Amniotic epithelial cell (primary cell): ENCODE results near the gene REEP3.
"Not testable (repeated sequence)": the region's sequence is repeated elsewhere in the genome, so short reads cannot be mapped to it uniquely, and the experiment has no call there.

Experiments
- DNase-seq: peaks from one replicate; pipeline ENCODE4 v3.0.0-alpha.2; 2010; ENCODE audit warnings: low read depth

The REEP3 gene

DNA sequence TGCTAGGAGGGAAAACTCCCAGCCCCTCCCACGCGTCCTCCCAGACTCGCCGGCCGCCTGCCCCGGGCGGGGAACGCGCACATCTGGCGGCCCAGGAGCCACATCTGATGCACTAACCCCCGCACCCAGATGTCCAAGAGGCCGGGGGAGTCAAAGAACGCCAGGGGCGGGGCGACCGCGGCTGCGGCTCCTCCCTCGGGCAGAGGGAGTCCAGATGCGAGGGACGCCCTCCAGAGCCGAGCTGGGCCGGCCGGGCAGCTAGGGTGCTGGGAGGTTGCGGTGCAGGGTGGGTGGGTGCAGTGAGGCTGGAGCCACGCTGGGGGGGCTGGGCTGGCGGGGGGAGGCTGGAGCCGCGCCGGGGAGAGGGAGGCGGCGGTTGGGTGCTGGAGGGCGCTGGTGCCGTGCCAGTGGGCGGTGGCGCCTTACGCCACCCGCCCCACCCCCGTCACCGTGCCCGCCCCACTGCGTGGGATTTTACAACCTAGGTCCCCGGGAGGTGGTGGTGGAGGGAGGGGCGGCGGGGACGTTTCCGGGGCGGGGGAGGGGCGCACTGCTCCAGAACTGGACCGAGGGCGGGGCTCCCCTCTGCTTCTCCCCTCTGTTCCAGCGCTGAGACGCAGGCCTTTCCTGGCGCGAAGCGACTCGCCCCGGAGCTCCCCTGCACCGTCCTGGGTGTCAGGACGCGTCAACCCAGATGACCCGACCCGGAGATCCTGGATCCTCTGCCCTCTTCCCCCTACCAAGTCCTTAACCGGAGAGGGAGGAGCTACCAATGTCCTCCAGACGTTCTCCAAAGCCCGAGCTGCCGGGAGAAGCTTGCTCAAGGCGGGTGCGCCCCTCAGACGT is 109.1 kb downstream of the REEP3 start:
- peak; percentile 95 for DNase-seq

DNA sequence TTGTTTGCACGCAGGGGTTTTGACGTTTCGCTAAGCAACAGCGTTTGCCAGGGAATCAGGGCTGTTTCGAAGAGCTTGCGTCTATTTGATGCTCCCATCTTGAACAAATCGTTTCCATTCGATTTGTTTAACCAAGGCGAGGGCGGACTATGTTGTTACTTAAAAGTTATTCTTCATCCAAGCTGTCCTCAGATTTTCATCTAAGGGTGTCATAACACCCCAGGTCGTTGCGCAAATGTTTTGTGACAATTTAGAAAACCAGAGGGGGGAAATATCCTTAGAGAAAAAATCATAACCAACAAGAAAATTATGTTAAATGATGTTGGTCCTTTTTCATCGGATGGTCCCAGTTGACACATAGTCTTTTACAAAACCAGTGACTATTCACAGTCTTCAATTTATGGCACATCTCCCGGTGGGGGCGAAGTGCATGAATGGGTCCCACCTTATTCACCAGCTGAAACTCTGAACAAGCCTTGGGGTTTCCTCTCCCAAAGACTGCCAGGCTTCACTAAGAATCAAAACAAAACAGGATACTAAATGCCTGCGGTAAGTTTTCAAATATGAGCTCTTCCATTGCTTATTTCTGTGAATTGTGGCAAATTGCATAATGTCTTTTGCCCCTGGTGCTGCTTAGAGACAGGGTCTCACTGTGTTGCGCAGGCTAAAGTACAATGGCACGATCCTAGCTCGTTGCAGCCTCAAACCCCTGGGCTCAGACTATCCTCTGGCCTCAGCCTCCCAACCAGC is 109.9 kb downstream of the REEP3 start:
- no peak for DNase-seq

DNA sequence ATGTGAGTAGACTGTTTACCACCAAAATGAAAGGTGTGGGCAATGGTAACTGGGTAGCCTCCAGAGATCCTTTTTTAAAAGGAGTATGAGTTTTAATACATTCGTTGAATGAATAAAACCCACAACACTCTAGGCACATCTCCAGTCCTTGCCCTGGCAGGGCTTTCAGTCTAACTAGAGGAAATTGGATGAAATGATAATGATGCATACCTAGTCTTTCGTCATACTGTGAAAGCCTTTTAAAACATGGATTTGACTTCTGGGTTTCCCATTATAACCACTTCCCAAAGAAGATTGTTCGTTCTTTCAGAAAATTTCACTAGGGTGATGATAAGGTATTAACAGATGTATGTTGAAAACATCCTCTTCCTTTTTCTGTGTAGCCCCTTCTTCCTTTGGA is 110.8 kb downstream of the REEP3 start:
- DNase-seq, result no peak

DNA sequence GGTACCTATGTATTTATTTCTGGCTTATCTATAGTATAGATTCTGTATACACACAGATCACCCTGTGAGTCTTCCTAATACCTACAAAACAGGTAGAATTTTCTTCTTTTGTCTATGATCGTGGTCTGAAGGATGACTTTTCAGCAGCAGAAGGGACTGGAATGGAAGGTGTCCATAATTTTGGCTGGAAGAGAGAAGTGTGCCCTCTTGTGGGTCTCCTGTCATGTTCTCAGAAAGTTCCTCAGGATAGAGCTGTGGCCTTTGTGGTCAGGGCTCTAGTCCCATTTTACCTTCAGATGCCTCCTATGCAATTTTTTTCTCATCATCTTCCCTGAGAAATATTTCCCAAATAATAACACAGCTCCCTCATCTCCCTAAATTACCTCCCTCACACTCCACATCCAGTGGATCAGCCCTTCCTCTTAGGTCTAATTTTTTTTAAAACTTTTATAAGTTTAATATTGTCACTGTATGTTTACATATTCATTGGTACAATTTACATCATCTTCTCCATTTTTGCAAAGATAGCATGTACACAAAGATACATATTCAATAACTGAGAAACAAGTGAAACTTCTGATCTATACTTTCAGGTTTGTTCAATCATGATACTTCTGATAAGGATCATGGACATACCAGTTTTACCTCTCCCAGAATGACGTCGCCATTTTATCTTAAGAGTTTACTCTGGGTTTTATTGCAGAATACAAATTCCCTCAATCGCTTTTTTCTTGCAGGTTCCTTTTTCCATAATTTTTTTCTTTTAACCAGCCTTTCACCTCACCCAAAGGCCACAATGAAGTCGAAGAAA is 112.7 kb downstream of the REEP3 start:
- DNase-seq, result peak; percentile 24

DNA sequence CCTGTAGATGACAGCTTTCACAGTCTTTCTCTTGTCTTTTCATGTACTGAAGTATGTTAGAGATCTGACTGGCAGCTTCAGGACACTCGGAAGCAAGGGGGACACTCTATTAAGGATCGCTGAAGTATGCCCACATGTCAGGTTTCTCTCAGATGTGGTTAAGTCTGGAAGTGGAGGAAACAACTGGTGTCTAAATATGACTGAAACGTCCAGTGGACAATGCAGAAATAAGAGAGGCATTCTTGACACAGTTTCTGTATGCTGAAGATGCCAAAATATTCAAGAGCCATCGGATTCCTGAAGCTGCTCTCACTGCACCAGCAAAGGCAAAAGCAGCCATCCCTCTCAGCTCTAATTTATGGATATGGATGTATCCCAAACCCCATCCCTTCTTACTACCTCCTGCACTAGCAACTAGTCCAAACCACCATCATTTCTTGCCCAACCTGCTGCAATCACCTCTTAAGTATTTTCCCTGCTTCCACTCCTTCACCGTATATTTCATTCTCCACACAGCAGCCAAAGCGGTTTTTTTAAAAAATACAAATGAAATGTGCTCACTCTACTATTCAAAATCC is 113.4 kb downstream of the REEP3 start:
- DNase-seq, result no peak

DNA sequence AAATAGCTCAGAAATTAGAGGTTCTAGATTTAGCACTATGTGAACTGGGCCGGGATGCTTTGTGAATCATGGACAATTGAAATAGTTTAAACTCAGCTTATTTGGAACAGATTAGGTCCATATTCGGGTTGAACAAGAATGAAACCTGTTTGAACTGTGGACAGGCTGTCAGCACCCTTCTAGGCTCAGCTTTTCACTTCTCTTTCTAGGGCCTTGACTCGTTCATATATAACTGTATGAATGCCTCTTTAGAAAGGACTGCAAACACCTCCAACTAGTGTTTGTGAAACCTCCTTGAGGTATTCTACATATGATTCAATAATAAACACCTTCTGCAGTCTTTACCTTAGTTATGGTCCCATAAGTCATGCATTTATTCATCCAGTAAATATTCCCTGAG is 115.6 kb downstream of the REEP3 start:
- no peak for DNase-seq

DNA sequence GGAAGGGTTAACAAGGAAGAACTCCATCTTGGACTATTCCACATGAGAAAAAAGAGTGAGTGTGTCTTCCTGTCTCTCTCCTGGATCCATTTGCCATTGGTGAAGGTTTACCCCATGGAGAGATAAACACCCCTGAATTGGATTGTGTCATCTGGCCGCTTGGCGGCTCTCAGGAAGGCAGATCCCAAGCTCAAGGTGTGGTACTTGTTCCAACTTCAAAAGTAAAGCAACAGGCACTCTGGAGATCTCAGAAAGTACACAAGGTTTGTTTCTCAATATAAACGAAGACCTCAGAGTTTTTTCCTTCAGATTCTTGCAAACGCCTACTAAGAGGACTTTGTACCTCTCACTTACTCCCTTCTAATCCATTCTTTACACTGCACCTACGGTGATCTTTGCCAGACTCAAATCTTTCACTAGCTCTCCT is 116.7 kb downstream of the REEP3 start:
- DNase-seq, result no peak

DNA sequence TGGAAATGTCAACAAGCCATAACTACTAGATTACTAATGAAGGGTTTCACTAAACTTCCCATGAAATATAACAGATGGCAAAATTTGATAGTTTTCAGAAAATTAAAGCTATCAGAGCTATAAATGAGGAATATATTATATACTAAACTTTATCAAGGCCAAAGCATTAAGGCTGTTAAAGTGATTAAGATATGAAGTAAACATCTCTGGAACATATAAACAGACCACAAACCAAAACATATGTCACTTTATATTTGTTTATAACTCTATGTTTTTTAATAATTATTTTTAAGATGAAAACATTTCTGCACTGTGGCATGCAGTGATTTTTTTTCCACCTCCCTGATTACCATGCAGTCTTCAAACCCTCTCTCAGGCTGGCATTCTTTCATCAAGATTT is 120.2 kb downstream of the REEP3 start:
- no peak for DNase-seq

DNA sequence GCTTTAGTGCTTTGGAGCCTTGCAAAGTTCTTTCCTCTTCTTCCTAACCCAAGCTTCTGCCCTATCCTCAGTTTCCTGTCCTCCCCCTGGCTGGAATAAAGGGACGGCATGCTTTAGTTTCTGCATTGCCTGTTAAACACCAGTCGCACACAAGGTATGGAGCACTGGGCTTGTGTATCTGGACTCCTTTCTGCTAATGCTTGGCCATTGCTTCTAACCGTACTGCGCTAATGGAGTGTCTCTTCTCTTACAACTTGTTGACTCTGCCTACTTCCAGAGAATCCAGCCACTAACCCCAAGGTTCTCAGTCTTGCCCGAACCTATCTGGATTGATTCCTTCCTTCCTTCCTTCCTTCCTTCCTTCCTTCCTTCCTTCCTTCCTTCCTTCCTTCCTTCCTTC is 120.6 kb downstream of the REEP3 start:
- DNase-seq, result no peak

DNA sequence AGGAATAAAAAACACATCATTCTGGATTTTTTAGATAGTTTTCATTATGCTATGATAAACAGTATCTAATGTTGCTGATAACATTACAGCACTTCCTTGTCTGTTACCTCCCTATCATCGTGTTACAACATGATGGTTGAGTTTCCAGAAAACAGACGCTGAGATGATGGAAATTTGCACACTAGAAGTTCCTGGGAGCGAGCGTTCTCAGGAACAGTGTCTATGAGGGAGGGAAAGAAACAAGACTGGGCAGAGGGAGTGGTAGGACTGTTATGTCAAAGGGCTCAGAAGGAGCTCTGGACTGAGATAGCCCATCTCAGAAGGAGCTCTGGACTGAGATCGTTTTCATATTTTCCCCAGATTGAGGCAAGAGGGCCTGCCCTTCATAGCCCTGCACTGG is 121.6 kb downstream of the REEP3 start:
- DNase-seq, result peak; percentile 78

DNA sequence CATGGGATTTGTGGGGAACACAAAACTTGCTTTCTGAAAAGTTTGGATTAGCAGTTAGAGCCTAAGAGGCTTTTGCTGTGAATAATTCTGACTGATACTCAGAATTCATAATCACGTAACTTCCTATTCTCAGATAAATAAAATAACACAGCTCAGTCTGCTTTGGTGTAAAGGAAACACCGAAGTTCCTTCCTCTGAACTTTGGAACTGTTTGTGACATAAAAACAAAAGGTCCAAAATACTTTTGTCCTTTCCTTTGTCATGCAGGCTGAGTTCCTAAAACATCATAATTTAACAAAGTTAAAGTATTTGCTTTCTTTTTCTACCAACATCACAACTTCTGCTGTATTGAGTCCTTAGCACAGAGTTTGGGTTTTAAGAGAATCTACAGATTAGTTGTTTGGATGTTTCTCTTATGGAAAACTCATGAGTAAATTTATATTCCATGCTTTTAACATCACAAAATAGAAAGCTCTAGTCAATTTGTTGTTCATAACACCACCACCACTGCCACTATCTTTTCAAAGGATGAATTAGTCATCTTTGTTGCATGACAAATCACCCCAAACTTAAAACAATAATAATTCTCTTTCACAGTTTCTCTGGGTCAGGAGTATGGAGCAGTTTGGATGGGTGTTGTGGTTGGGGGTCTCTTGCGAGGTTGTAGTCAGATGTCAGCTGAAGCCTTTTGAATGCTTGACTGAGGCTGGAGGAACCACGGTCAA is 123.4 kb downstream of the REEP3 start:
- DNase-seq, result no peak

DNA sequence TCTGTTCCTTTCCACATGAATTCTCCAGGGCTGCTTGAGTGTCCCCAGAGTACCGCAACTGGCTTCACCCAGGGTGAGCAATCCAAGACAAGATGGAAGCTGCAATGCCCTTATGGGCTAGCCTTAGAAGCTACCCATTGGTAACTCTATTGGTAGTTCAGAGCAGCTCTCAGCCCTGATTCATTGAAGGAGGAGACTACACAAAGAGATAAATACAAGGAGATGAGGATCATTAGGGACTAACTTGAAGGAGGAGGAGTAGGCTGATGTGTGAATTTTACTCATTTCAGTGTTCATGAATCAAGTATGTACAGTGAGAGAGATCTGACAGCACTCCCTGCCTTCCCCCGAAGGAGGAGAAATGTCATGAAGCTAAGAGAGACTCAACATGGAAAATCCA is 124.0 kb downstream of the REEP3 start:
- no peak for DNase-seq

DNA sequence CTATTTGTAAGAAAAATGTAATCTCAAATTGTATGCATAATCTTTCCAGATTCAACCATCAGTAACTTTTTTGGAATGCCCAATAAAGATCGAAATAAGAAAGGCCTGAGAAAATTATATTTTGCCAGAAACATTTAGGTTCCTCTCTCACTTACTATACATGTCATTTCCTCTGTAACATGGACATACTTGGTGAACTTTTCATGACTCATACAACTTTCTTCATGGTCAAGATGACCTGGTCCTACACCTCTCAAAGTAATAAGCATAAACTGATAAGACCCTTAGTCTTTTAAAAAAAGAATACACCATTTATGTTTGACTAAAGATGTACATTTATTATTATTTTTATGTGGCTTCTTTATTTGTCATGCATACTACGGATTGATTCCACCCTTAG is 125.3 kb downstream of the REEP3 start:
- no peak for DNase-seq

DNA sequence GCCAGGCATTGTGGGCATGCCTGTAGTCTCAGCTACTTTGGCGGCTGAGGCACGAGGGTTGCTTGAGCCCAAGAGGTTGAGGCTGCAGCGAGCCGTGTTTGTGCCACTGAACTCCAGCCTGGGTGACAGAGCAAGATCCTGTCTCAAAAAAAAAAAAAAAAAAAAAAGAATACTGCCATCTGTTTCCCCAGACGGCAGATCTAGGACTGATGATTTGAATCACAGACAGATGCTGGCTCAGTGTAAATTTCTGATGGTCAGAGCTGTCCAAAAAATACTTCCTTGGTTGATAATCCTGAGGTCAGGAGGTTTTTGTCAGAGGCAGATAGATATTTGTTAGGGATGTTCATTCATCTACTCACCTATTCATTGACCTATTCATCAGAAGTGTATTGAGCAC is 130.7 kb downstream of the REEP3 start:
- no peak for DNase-seq

DNA sequence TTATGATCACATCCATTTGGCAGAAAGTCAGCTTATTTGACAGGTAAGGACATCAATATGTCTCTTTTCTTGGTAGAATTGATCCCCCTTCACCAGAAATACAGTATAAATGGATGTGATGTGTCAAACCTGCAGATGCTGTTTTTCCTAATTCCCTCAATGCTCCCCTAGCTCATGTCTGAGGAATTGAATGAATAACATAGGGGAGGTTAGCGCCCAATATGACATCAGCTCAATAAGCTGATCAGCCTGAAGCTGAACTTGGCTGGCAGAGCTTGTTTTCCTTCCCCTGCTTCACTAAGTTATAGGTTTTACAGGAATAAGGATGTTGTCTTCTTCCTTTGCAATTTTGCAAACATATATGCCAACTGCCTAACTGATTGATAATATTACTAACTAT is 132.5 kb downstream of the REEP3 start:
- DNase-seq, result no peak

DNA sequence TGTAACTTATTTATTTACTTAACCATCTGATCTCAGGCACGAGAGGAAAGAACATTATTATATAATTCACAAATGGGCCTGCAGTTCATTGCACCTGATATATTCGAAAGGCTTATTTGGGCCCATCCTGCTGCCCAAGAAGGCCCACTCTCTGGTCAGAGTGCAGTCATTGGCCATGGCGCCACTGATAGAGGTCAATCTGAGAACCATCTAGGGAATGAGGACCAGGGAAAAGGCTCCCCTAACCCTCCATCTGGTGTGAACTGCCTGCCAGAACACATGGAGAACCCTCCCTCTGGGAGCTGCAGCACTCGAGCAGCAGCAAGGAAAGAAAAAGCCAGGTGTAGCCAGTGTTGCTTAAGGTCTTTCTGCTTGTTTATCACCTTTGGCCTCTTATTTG is 136.6 kb downstream of the REEP3 start:
- no peak for DNase-seq

DNA sequence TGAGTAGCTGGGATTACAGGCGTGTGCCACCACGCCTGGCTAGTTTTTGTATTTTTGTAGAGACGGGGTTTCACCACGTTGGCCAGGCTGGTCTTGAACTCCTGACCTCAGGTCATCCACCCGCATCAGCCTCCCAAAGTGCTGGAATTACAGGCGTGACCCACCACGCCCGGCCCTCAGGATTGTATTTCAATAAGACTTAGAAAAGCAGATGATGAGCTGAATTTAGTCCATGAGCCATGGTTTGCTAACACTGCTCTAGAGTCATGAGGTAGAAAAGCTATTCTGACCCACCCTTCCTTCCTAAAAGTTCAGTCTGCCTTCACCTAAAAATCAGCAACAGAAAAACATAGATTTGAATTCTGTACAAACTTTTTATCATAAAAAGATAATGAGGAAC is 139.7 kb downstream of the REEP3 start:
- not testable (repeated sequence) for DNase-seq

DNA sequence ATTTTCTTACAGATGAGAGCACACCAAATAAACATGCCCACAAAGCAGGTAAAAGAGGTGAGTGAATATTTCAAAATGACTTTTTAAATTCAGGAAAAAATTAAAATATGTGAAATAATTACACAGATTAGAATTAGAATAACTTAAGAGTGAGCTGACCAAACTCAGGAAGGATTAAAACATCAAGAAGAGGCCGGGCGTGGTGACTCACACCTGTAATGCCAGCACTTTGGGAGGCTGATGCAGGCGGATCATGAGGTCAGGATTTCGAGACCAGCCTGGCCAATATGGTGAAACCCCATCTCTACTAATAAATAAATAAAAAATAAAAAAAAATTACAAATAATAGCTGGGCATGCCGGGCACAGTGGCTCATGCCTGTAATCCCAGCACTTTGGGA is 140.1 kb downstream of the REEP3 start:
- no peak for DNase-seq

DNA sequence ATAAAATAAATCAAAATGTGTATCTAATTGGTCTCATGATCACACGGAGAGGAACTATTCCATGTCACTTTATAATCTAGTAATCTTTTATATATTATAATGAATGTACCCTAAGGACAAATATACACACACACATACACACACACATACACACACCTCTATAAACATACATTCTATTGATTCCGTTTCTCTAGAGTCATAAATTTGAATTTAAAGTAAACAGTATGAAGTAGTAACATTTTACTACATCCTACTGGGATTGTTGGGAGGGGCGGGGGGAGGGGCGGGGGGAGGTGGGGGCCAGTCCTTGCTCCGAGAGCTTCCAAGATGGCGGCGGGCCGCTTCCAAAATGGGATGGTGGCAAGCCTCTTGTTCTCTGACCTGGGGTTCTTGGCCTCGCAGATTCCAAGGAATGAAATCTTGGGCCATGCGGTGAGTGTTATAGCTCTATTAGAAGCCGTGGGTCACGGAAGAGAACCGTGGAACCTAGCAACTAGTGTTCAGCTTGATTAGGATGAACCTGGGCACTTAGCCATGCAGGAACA is 143.2 kb downstream of the REEP3 start:
- DNase-seq, result no peak

DNA sequence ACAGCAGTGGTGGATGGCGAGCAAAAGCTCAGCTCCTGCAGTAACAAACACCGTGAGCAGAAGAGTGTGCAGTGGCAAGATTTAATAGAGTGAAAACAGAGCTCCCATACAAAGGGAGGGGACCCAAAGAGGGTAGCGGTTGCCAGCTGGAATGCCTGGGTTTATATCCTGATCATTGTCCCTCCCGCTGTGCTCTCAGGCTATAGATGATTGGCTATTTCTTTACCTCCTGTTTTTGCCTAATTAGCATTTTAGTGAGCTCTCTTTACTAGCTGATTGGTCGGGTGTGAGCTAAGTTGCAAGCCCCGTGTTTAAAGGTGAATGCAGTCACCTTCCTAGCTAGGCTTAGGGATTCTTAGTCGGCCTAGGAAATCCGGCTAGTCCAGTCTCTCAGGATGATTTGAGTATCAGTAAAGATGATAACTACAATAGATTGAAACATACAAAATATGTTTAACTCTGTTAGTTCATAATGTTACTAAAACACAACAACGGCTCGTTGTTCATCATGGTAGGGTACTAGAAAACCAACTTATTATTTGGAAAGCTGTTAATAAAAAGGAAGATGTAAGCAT is 143.9 kb downstream of the REEP3 start:
- DNase-seq, result not testable (repeated sequence)

DNA sequence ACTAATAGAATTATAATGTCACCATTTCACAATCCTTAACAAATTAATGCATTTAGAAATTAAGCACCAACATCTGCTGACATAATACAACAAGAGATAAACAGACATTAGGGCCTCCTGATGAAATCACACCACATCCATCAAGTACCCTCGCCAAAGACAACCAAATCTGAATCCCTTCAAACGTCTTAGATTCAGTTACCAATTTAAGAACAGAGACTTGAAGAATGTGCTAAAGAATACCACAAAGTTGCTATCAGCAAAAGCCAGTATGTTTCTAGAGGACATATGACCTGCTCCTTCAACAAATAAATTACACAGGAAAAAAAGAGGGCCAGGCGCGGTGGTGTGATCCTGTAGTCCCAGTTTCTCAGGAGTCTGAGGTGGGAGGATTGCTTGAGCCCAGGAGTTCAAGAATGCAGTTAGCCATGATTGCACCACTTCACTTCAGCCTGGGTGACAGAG is 144.5 kb downstream of the REEP3 start:
- DNase-seq, result peak; percentile 89
